ENCODE data around the gene PEX10.

DNA sequence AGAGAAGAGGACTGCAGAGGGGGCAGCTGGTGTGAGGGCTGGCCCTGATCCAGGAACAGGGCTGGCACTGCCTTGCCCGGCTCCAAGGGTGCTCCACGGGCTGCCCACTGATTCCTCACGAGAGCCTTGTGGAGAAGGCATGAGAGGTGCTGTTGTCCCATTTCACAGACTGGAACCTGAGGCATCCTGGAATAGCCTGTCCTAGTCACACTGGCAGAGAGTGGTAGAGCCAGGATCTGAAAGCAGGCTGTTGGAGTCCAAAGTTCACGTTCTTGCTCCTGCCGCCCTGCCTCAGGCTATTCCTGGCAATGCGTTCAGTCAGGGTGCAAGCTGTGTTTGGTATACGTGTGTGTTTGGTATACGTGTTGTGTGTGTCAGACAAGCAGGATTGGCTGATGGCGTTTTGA, 18.9 kb downstream of the PEX10 start:
- TF ChIP-seq, protein P1, sequence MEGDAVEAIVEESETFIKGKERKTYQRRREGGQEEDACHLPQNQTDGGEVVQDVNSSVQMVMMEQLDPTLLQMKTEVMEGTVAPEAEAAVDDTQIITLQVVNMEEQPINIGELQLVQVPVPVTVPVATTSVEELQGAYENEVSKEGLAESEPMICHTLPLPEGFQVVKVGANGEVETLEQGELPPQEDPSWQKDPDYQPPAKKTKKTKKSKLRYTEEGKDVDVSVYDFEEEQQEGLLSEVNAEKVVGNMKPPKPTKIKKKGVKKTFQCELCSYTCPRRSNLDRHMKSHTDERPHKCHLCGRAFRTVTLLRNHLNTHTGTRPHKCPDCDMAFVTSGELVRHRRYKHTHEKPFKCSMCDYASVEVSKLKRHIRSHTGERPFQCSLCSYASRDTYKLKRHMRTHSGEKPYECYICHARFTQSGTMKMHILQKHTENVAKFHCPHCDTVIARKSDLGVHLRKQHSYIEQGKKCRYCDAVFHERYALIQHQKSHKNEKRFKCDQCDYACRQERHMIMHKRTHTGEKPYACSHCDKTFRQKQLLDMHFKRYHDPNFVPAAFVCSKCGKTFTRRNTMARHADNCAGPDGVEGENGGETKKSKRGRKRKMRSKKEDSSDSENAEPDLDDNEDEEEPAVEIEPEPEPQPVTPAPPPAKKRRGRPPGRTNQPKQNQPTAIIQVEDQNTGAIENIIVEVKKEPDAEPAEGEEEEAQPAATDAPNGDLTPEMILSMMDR (IDR thresholded peaks at IDR 0.05; ENCODE audit: borderline replicate concordance, extremely low read depth, low read length, poor library complexity, severe bottlenecking) = no peak
- TF ChIP-seq EZH2 (IDR thresholded peaks at IDR 0.05; ENCODE audit: borderline replicate concordance, low read depth, low read length, severe bottlenecking) = no peak

All from DND-41 (cell line).